ENCODE data around the gene CCNH.

GRCh38 chr5:87423755-87424154 lies 11.0 kb upstream of the CCNH start:
- TF ChIP-seq CTCF (IDR thresholded peaks at IDR 0.05) (no peak), EP300 (IDR thresholded peaks at IDR 0.05) (no peak), POLR2A (IDR thresholded peaks at IDR 0.05; ENCODE audit: low read depth) (no peak)
